ENCODE data around the gene GMPPB.
A peak's percentile ranks its signal among the peaks of the same experiment; 100 is the strongest.
"Not testable (repeated sequence)": the region's sequence is repeated elsewhere in the genome, so short reads cannot be mapped to it uniquely, and the experiment has no call there.

The GMPPB gene

GRCh38 chr3:49723628-49724551, at the start of gene GMPPB:
Gene GMPPB (minus strand): TSS chr3:49723951. CDS start chr3:49723726, 225 bp downstream.
- DNase-seq, result peak; percentile 92

GRCh38 chr3:49772703-49773102, 49.0 kb upstream of the GMPPB start:
- DNase-seq, result no peak

DNA sequence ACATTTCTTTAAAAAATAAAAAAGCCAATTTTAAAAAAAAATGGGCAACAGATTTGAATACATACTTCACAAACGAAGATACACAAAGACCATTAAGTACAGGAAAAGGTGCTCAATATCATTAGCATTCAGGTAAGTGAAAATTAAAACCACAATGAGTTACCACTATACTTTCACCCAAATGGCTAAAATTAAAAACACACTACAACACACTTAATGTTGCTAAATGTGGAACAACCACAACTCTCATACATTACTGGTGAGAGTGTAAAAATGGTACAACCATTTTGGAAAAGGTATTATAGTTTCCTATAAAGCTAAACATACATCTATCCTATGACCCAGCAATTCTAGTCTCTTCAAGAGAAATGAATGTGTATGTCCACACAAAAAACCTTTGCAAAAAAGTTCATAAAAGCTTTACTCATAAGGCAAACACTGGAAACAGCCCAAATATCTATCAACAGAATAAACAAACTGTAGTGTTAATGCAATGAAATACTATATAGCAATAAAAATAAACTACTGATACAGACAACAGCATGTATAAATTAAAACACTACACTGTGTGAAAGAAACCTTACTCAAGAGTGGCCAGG, 47.7 kb upstream of the GMPPB start:
- no peak for DNase-seq

- no peak for DNase-seq
Observed at GRCh38 chr3:49769926-49770325, 46.2 kb upstream of the GMPPB start.

DNA sequence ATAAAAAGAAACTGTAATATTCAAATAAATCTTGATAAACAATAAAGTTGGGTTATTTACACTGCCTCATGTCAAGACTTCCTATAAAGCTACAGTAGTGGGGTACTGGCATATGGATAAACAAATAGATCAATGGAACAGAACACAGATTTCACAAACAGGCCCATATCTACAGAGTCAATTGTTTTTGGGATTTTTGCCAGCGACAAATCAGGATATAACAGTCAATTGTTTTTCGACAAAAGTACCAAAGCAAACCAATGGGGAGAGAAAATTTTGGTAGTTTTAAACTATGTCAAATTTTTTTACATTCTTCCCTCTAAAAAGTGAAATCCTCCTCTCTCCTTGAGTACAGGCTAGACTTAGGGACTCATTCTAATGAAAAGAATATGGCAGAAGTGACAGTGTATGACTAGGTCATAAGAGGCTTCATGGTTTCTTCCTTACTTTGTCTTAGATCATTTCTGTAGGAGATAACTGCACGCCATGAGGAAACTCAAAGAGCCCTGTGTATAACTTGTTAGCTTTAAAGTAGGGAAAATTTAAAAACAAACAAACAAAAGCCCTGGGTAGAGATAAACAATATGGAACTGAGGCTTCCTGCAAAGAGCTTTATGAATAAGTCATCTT, 45.6 kb upstream of the GMPPB start:
- no peak for DNase-seq

GRCh38 chr3:49763981-49764380, 40.2 kb upstream of the GMPPB start:
- DNase-seq, result no peak

DNA sequence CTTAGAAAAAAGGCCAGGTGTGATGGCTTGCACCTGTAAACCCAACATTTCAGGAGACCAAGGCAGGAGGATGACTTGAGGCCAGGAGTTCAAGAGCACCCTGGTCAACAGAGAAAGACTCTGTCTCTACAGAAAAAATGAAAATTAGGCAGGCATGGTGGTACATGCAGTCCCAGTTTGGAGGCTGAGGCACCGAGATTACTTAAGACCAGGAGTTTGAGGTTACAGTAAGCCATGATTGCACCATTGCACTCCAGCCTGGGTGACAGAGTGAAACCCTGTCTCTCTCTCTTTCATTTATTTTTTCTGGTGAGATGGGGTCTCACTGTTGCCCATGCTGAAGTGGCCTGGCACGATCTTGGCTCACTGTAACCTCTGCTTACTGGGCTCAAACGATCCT, 37.9 kb upstream of the GMPPB start:
- DNase-seq, result no peak

GRCh38 chr3:49759226-49759625, 35.5 kb upstream of the GMPPB start:
- DNase-seq, result no peak

GRCh38 chr3:49757197-49757596, 33.4 kb upstream of the GMPPB start:
- DNase-seq, result no peak

DNA sequence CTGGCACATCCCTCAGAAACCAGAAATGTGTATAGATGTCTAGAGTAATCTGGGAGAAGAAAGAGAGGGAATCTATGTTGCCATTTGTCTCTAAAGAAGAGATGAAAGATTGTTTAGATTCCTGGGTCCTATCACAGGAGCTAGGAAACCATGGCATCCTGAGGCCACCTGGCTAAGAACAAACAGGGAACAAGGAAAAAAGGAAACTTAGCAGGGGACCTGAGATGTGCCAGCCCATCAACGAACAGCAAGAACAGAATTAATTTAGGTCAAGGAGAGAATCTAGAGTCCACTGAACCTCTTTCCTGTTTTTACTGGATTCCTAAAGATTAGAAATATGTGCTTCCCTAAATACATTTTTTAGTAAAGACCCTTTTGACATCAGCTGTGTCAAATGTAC, 32.3 kb upstream of the GMPPB start:
- DNase-seq, result no peak

- DNase-seq, result no peak
Observed at GRCh38 chr3:49754536-49754935, 30.8 kb upstream of the GMPPB start.

GRCh38 chr3:49751501-49751900, 27.8 kb upstream of the GMPPB start:
- DNase-seq, result no peak

- no peak for DNase-seq
Observed at GRCh38 chr3:49750056-49750455, 26.3 kb upstream of the GMPPB start.

GRCh38 chr3:49748874-49749273, 25.1 kb upstream of the GMPPB start:
- not testable (repeated sequence) for DNase-seq

DNA sequence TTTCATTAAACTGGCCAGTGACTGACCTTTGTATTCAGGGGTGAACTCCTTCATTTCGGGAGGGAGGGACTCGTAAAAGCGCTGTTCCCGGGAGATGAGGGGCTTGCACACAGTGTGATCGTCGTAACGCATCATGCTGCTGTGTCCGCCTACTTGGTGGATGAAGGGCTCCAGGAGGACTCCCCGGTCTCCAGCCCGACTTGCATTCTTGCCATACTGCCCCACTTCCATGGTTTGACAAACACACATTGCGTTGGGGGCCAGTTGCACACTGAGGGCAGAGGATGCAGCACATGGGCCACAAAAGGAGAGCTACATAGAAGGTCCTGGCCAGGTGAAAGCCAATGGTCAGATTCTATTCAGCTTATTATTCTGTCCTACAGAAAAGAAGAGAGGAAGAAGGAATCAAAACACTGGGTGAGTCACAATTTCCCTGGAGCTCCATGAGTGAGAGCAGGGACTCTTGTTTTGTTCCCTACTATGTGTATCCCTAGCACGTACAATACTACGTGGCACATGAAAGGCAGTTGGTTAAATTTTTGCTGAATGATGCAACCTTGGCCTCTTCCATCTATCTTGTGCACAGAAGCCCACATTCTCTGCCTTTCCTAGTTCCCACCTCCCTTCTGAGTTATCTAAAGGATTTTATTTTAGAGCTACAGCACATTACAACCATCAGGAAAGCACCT, 24.2 kb upstream of the GMPPB start:
- no peak for DNase-seq

- DNase-seq, result no peak
Observed at GRCh38 chr3:49745986-49746385, 22.2 kb upstream of the GMPPB start.

DNA sequence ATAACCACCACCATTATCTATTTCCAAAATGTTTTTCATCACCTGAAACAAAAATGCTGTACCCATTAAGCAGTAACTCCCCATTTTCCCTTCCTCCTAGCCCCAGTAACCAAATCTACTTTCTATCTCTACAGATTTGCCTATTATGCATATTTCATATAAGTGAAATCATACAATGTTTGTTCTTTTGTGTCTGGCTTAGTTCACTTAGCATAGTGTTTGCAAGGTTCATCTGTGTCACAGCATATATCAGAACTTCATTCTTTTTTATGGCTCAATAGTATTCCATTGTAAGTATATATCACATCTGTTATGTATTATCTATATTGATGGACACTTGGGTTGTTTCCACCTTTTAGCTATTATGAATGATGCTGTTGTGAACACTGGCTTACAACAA, 16.7 kb upstream of the GMPPB start:
- DNase-seq, result no peak

- DNase-seq, result no peak
Observed at GRCh38 chr3:49738067-49738713, 14.4 kb upstream of the GMPPB start.

DNA sequence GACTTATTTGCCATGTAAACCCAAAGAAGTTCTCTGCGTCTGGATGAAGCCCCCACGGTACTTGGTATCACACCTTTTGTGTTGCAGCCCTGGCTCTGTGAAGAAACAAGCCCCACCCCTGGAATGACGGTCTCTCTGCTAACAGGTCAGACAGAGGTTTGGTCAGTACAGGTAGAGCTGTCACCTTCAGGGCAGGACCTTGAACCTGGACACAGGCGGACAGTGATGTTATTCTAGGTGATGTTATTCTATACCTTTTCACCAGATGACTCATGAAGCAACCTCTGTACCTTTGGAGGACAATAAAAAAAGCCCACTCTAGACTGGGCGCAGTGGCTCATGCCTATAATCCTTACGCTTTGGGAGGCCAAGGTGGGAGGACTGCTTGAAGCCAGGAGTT, 11.0 kb upstream of the GMPPB start:
- no peak for DNase-seq

DNA sequence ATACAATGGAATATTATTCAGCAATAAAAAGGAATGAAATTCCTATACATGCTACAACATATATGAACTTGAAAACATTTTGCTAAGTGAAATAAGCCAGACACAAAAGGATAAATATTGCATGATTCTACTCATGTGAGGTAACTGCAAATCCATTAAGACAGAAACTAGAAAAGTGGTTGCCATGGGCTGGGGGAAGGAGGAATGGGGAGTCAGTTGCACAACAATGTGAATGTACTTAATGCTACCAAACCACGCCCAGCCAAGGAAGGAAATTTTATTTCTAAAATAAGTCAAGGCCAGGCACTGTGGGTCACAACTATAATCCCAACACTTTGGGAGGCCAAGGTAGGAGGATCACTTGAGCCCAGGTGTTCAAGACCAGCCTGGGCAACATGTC, 9.8 kb upstream of the GMPPB start:
- no peak for DNase-seq

- no peak for DNase-seq
Observed at GRCh38 chr3:49732597-49732996, 8.8 kb upstream of the GMPPB start.

GRCh38 chr3:49729966-49730609, 6.3 kb upstream of the GMPPB start:
- DNase-seq, result no peak
